ENCODE measurements around the gene TOR3A.

Gene TOR3A

GRCh38 chr1:179091691-179092165 is 9.9 kb downstream of the TOR3A start:
- H3K9me3 ChIP-seq (ENCODE audit: control insufficient read depth, insufficient read depth, low read depth, low read length): no peaks in the 10 kb centered on the region
- H3K27me3 ChIP-seq (ENCODE audit: control insufficient read depth, insufficient read depth, low read length): no peaks in the 10 kb centered on the region
- H3K9ac ChIP-seq (ENCODE audit: low read length): no peak overlapping the region
- peaks cover 26% of the 10 kb centered on the region for H3K4me1 ChIP-seq (ENCODE audit: control insufficient read depth, insufficient read depth, low read length)
- peaks cover 65% of the 10 kb centered on the region for H3K36me3 ChIP-seq (ENCODE audit: control insufficient read depth, insufficient read depth, low read length)
- no peak overlapping the region for H3K4me3 ChIP-seq (ENCODE audit: low read depth, low read length)
- H3K27ac ChIP-seq (ENCODE audit: low read depth, low read length): no peak overlapping the region

DNA sequence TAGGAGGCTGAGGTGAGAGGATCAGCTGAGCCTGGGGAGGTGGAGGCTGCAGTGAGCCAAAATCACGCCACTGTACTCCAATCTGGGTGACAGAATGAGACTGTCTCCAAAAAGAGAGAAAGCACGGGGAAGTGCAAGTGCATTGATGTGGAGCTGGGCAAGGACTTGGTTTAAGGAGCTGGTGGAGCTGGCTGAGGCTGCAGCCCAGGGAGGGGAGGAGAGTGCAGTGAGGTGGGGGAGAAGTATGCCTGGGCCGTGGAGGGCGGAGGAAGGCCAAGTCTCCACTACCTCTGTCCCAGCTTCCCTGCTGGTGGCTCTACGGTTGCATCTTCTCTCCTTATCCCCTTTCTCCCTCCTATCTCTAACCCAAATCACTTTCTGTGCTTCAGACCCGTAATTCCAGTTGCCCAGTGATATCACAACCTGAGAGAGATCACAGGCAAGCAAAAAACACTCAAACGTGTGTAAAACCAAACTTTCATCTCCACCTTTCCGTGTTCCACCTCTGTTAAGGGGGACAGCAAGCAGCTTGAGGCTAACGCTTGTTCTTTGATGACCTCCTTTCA is 11.1 kb downstream of the TOR3A start:
- H3K27me3 ChIP-seq (ENCODE audit: control insufficient read depth, insufficient read depth, low read length): no peaks in the 10 kb centered on the region
- no peak overlapping the region for H3K9ac ChIP-seq (ENCODE audit: low read length)
- H3K4me1 ChIP-seq (ENCODE audit: control insufficient read depth, insufficient read depth, low read length): peaks cover 18% of the 10 kb centered on the region
- no peak overlapping the region for H3K4me3 ChIP-seq (ENCODE audit: low read depth, low read length)
- no peaks in the 10 kb centered on the region for H3K9me3 ChIP-seq (ENCODE audit: control insufficient read depth, insufficient read depth, low read depth, low read length)
- H3K36me3 ChIP-seq (ENCODE audit: control insufficient read depth, insufficient read depth, low read length): peaks cover 74% of the 10 kb centered on the region
- no peak overlapping the region for H3K27ac ChIP-seq (ENCODE audit: low read depth, low read length)

GRCh38 chr1:179094818-179095217 is 12.9 kb downstream of the TOR3A start:
- Histone ChIP-seq H3K27ac (ENCODE audit: low read depth, low read length) (no peak overlapping the region), H3K36me3 (ENCODE audit: control insufficient read depth, insufficient read depth, low read length) (peaks cover 78% of the 10 kb centered on the region), H3K4me3 (ENCODE audit: low read depth, low read length) (no peak overlapping the region), H3K9me3 (ENCODE audit: control insufficient read depth, insufficient read depth, low read depth, low read length) (no peaks in the 10 kb centered on the region), H3K27me3 (ENCODE audit: control insufficient read depth, insufficient read depth, low read length) (no peaks in the 10 kb centered on the region), H3K4me1 (ENCODE audit: control insufficient read depth, insufficient read depth, low read length) (peaks cover 5% of the 10 kb centered on the region; the same call in 1 of the 2 replicates), H3K9ac (ENCODE audit: low read length) (no peak overlapping the region)

GRCh38 chr1:179095377-179095776 is 13.5 kb downstream of the TOR3A start:
- peaks cover 5% of the 10 kb centered on the region; the same call in 1 of the 2 replicates for H3K4me1 ChIP-seq (ENCODE audit: control insufficient read depth, insufficient read depth, low read length)
- no peaks in the 10 kb centered on the region for H3K27me3 ChIP-seq (ENCODE audit: control insufficient read depth, insufficient read depth, low read length)
- no peaks in the 10 kb centered on the region for H3K9me3 ChIP-seq (ENCODE audit: control insufficient read depth, insufficient read depth, low read depth, low read length)
- peaks cover 76% of the 10 kb centered on the region for H3K36me3 ChIP-seq (ENCODE audit: control insufficient read depth, insufficient read depth, low read length)
- no peak overlapping the region for H3K4me3 ChIP-seq (ENCODE audit: low read depth, low read length)
- no peak overlapping the region for H3K9ac ChIP-seq (ENCODE audit: low read length)
- no peak overlapping the region for H3K27ac ChIP-seq (ENCODE audit: low read depth, low read length)

- Histone ChIP-seq H3K27ac (ENCODE audit: low read depth, low read length) (no peak overlapping the region), H3K36me3 (ENCODE audit: control insufficient read depth, insufficient read depth, low read length) (peaks cover 70% of the 10 kb centered on the region), H3K27me3 (ENCODE audit: control insufficient read depth, insufficient read depth, low read length) (no peaks in the 10 kb centered on the region), H3K9me3 (ENCODE audit: control insufficient read depth, insufficient read depth, low read depth, low read length) (no peaks in the 10 kb centered on the region), H3K9ac (ENCODE audit: low read length) (no peak overlapping the region), H3K4me1 (ENCODE audit: control insufficient read depth, insufficient read depth, low read length) (peaks cover 5% of the 10 kb centered on the region; the same call in 1 of the 2 replicates), H3K4me3 (ENCODE audit: low read depth, low read length) (no peak overlapping the region)
Observed at GRCh38 chr1:179095924-179096323, 14.1 kb downstream of the TOR3A start.

DNA sequence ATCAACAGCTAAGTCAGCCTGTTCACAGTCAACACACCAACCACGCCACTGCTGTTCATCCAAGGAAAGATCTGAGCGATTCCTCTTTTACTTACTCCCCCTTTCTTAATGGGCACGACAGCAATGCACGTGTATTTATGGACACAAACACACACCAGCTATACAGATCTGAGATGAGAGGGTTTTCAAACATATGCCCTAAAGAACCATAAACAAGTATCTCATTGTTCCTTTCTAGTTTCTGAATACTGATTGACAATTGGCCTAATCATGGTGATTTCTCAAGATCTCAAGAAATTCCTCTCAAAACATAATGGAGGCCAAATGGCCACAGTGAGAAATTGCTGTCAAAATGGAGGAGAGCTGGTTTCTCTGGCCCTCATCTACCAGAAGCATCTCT is 18.0 kb downstream of the TOR3A start:
- no peaks in the 10 kb centered on the region for H3K4me1 ChIP-seq (ENCODE audit: control insufficient read depth, insufficient read depth, low read length)
- H3K27me3 ChIP-seq (ENCODE audit: control insufficient read depth, insufficient read depth, low read length): no peaks in the 10 kb centered on the region
- H3K4me3 ChIP-seq (ENCODE audit: low read depth, low read length): no peak overlapping the region
- no peak overlapping the region for H3K9ac ChIP-seq (ENCODE audit: low read length)
- no peaks in the 10 kb centered on the region for H3K9me3 ChIP-seq (ENCODE audit: control insufficient read depth, insufficient read depth, low read depth, low read length)
- peaks cover 34% of the 10 kb centered on the region for H3K36me3 ChIP-seq (ENCODE audit: control insufficient read depth, insufficient read depth, low read length)
- no peak overlapping the region for H3K27ac ChIP-seq (ENCODE audit: low read depth, low read length)

- no peak overlapping the region for H3K4me3 ChIP-seq (ENCODE audit: low read depth, low read length)
- H3K9me3 ChIP-seq (ENCODE audit: control insufficient read depth, insufficient read depth, low read depth, low read length): no peaks in the 10 kb centered on the region
- H3K36me3 ChIP-seq (ENCODE audit: control insufficient read depth, insufficient read depth, low read length): peaks cover 17% of the 10 kb centered on the region
- no peak overlapping the region for H3K9ac ChIP-seq (ENCODE audit: low read length)
- H3K27me3 ChIP-seq (ENCODE audit: control insufficient read depth, insufficient read depth, low read length): no peaks in the 10 kb centered on the region
- H3K4me1 ChIP-seq (ENCODE audit: control insufficient read depth, insufficient read depth, low read length): no peaks in the 10 kb centered on the region
- H3K27ac ChIP-seq (ENCODE audit: low read depth, low read length): no peak overlapping the region
Observed at GRCh38 chr1:179101566-179101965, 19.7 kb downstream of the TOR3A start.

GRCh38 chr1:179103999-179104398 is 22.1 kb downstream of the TOR3A start:
- Histone ChIP-seq H3K27ac (ENCODE audit: low read depth, low read length) (no peak overlapping the region), H3K9ac (ENCODE audit: low read length) (no peak overlapping the region), H3K27me3 (ENCODE audit: control insufficient read depth, insufficient read depth, low read length) (no peaks in the 10 kb centered on the region), H3K4me3 (ENCODE audit: low read depth, low read length) (no peak overlapping the region), H3K4me1 (ENCODE audit: control insufficient read depth, insufficient read depth, low read length) (no peaks in the 10 kb centered on the region), H3K36me3 (ENCODE audit: control insufficient read depth, insufficient read depth, low read length) (peaks cover 21% of the 10 kb centered on the region), H3K9me3 (ENCODE audit: control insufficient read depth, insufficient read depth, low read depth, low read length) (no peaks in the 10 kb centered on the region)

- no peaks in the 10 kb centered on the region for H3K4me1 ChIP-seq (ENCODE audit: control insufficient read depth, insufficient read depth, low read length)
- no peak overlapping the region for H3K9ac ChIP-seq (ENCODE audit: low read length)
- H3K4me3 ChIP-seq (ENCODE audit: low read depth, low read length): no peak overlapping the region
- H3K9me3 ChIP-seq (ENCODE audit: control insufficient read depth, insufficient read depth, low read depth, low read length): no peaks in the 10 kb centered on the region
- peaks cover 26% of the 10 kb centered on the region for H3K36me3 ChIP-seq (ENCODE audit: control insufficient read depth, insufficient read depth, low read length)
- no peaks in the 10 kb centered on the region for H3K27me3 ChIP-seq (ENCODE audit: control insufficient read depth, insufficient read depth, low read length)
- H3K27ac ChIP-seq (ENCODE audit: low read depth, low read length): no peak overlapping the region
Observed at GRCh38 chr1:179104611-179105250, 22.9 kb downstream of the TOR3A start.

GRCh38 chr1:179105393-179105792 is 23.5 kb downstream of the TOR3A start:
- no peak overlapping the region for H3K27ac ChIP-seq (ENCODE audit: low read depth, low read length)
- peaks cover 33% of the 10 kb centered on the region for H3K36me3 ChIP-seq (ENCODE audit: control insufficient read depth, insufficient read depth, low read length)
- no peaks in the 10 kb centered on the region for H3K27me3 ChIP-seq (ENCODE audit: control insufficient read depth, insufficient read depth, low read length)
- no peaks in the 10 kb centered on the region for H3K4me1 ChIP-seq (ENCODE audit: control insufficient read depth, insufficient read depth, low read length)
- H3K4me3 ChIP-seq (ENCODE audit: low read depth, low read length): no peak overlapping the region
- H3K9ac ChIP-seq (ENCODE audit: low read length): no peak overlapping the region
- no peaks in the 10 kb centered on the region for H3K9me3 ChIP-seq (ENCODE audit: control insufficient read depth, insufficient read depth, low read depth, low read length)

- H3K9me3 ChIP-seq (ENCODE audit: control insufficient read depth, insufficient read depth, low read depth, low read length): no peaks in the 10 kb centered on the region
- H3K36me3 ChIP-seq (ENCODE audit: control insufficient read depth, insufficient read depth, low read length): peaks cover 50% of the 10 kb centered on the region
- H3K27ac ChIP-seq (ENCODE audit: low read depth, low read length): no peak overlapping the region
- no peaks in the 10 kb centered on the region for H3K27me3 ChIP-seq (ENCODE audit: control insufficient read depth, insufficient read depth, low read length)
- H3K4me3 ChIP-seq (ENCODE audit: low read depth, low read length): no peak overlapping the region
- H3K9ac ChIP-seq (ENCODE audit: low read length): no peak overlapping the region
- no peaks in the 10 kb centered on the region for H3K4me1 ChIP-seq (ENCODE audit: control insufficient read depth, insufficient read depth, low read length)
Observed at GRCh38 chr1:179107706-179108629, 26.1 kb downstream of the TOR3A start.
